Measurements from ENCODE around the gene USP36.

- TF ChIP-seq CTCF (IDR thresholded peaks at IDR 0.05; ENCODE audit: low read length) = no peak
- no peak for TF ChIP-seq EZH2phosphoT487 (IDR thresholded peaks at IDR 0.05; ENCODE audit: low read length)
- no peak for TF ChIP-seq EZH2 (optimal IDR thresholded peaks at IDR 0.05; ENCODE audit: low read depth, low read length)
Observed at GRCh38 chr17:78774956-78775571, 65.5 kb downstream of the USP36 start.
